T-cell (primary cell): ENCODE results near the gene LMNA. TPM values are rescaled to one million over a fixed set of nuclear protein-coding genes. Genes with fewer than 3 reads are reported as not detected.
"Not testable (repeated sequence)": the region's sequence is repeated elsewhere in the genome, so short reads cannot be mapped to it uniquely, and the experiment has no call there.

Experiments used
- ATAC-seq, 4 experiments: fragments of 200-7000 bp in 3 of 4; fragments of 150-1000 bp in 1 of 4; cut with Tn5 transposase; replicated peaks in 1 of 4; 1 replicate in 3 of 4; 2 replicates in 1 of 4; pipeline ENCODE4 v1.10.0; 2021; ENCODE audit warnings: moderate library complexity in 3 of 4, mild to moderate bottlenecking in 2 of 4, moderate number of reproducible peaks in 1 of 4
- CTCF ChIA-PET, 2 donors: fragments of 300-600 bp; sonication (Branson Sonifier 250); formaldehyde crosslinking; loops; one replicate each; lab custom pipeline; 2022; ENCODE audit warnings: antibody characterized with exemption in 2 of 2; lab: Charles Lee
- POLR2A ChIA-PET, 2 donors: fragments of 300-600 bp; sonication (Branson Sonifier 250); formaldehyde crosslinking; loops; one replicate each; lab custom pipeline; 2022; ENCODE audit warnings: antibody characterized with exemption in 2 of 2; lab: Charles Lee
- DNase-seq, 35 experiments: peaks; one replicate each; pipeline versions ENCODE4 v3.0.0 to v3.0.0-alpha.2; 2013 to 2023
- H3K27ac ChIP-seq: one replicate; pipeline ENCODE4 v1.5.1; 2013; ENCODE audit warnings: low read length
- H3K27me3 ChIP-seq, 2 experiments: replicated peaks in 1 of 2; 1 replicate in 1 of 2; 2 replicates in 1 of 2; pipeline versions ENCODE4 v1.6.1 to v1.7.0; 2013; ENCODE audit warnings: low read length in 1 of 2, mixed read lengths in 1 of 2; ENCODE audit not compliant: control insufficient read depth in 2 of 2, insufficient read depth in 2 of 2; ENCODE audit errors: extremely low read depth in 1 of 2
- H3K36me3 ChIP-seq, 2 donors: 1 replicate in 1 of 2; 2 replicates in 1 of 2; pipeline versions ENCODE4 v1.6.1 to v1.7.0; 2013; ENCODE audit warnings: low read length in 1 of 2; ENCODE audit not compliant: control insufficient read depth in 2 of 2, insufficient read depth in 1 of 2; ENCODE audit errors: extremely low read depth in 1 of 2
- H3K4me1 ChIP-seq, 2 experiments: 1 replicate in 1 of 2; 2 replicates in 1 of 2; pipeline versions ENCODE4 v1.6.1 to v1.7.0; 2013; ENCODE audit warnings: low read length in 2 of 2, mixed read lengths in 1 of 2; ENCODE audit not compliant: insufficient read depth in 2 of 2, control insufficient read depth in 1 of 2; ENCODE audit errors: extremely low read depth in 1 of 2
- H3K4me3 ChIP-seq, 2 donors: 1 replicate in 1 of 2; 2 replicates in 1 of 2; pipeline versions ENCODE4 v1.5.1 to v1.7.0; 2013; ENCODE audit warnings: mild to moderate bottlenecking in 2 of 2, low read length in 1 of 2, moderate library complexity in 1 of 2; ENCODE audit not compliant: control insufficient read depth in 1 of 2; ENCODE audit errors: extremely low read depth in 1 of 2
- H3K9me3 ChIP-seq: 2 replicates; pipeline ENCODE4 v1.7.0; 2013
- H3K27ac Mint-ChIP-seq, 2 donors: one replicate each; pipeline ENCODE4 v1.8.0; 2020 to 2021; ENCODE audit warnings: mild to moderate bottlenecking in 2 of 2, mixed read lengths in 2 of 2
- H3K27me3 Mint-ChIP-seq, 2 donors: one replicate each; pipeline ENCODE4 v1.8.0; 2021 to 2022; ENCODE audit warnings: mixed read lengths in 2 of 2
- H3K36me3 Mint-ChIP-seq: one replicate; pipeline ENCODE4 v1.8.0; 2021; ENCODE audit warnings: mixed read lengths
- H3K4me1 Mint-ChIP-seq, 3 donors: one replicate each; pipeline ENCODE4 v1.8.0; 2020 to 2022; ENCODE audit warnings: mixed read lengths in 3 of 3, mild to moderate bottlenecking in 1 of 3
- H3K4me3 Mint-ChIP-seq, 3 donors: one replicate each; pipeline ENCODE4 v1.8.0; 2020 to 2022; ENCODE audit warnings: mild to moderate bottlenecking in 3 of 3, mixed read lengths in 3 of 3, moderate library complexity in 3 of 3
- H3K9me3 Mint-ChIP-seq, 3 donors: one replicate each; pipeline ENCODE4 v1.8.0; 2020 to 2022; ENCODE audit warnings: mixed read lengths in 3 of 3
- WGBS: methylation state at CpG from one replicate; pipeline ENCODE4 v1.1.5; 2013; ENCODE audit warnings: missing lambda C conversion rate; ENCODE audit not compliant: insufficient coverage; 5-methylcytosine and 5-hydroxymethylcytosine counted together
- total RNA-seq, 35 experiments: library from RNA in 6 of 35; stranded (reverse) in 6 of 35; fragments of 120-200 nt in 1 of 35; gene quantifications; one replicate each; pipeline versions ENCODE4 v1.2.1 to v1.2.4 and lab custom pipeline; 2013 to 2026

LMNA gene
- total RNA-seq, 5 donors from 2014 or later (not counting 1 experiment from before 2014, with no cell fraction given): 40.3 to 970 (median 57.3) TPM

- no peaks in the 10 kb centered on the region for H3K36me3 Mint-ChIP-seq
- Histone ChIP-seq H3K36me3 (peaks cover 0 to 2% of the 10 kb centered on the region in 2 donors), H3K27ac (no peak overlapping the region), H3K27me3 (peaks cover 0 to 17% of the 10 kb centered on the region in 2 experiments), H3K4me1 (peaks cover 7 to 15% of the 10 kb centered on the region in 2 experiments), H3K9me3 (no peaks in the 10 kb centered on the region), H3K4me3 (no peak overlapping the region)
- DNase-seq (no peak), ATAC-seq (no peak)
- H3K4me1 Mint-ChIP-seq: peaks cover 7 to 19% (median 10%) of the 10 kb centered on the region in 3 donors
- no peak overlapping the region for H3K4me3 Mint-ChIP-seq
- H3K9me3 Mint-ChIP-seq: no peaks in the 10 kb centered on the region
- POLR2A ChIA-PET: interaction anchor here in 1 of 2 donors (0.6 kb wide), 1 partner anchor 24 kb away, joined by 11 read pairs; no protein-coding TSS in a partner anchor
- WGBS: 85% methylated on average over 6 of the region's 12 CpGs
- H3K27me3 Mint-ChIP-seq: peaks cover 0 to 3% of the 10 kb centered on the region in 2 donors
- CTCF ChIA-PET: interaction anchor here in 1 of 2 donors (0.6 kb wide), 1 partner anchor 441 kb away, joined by 5 read pairs; no protein-coding TSS in a partner anchor
- H3K27ac Mint-ChIP-seq: no peak overlapping the region
These were observed 62.2 kb downstream of the LMNA start for GRCh38 chr1:156176610-156177210.

GRCh38 chr1:156177919-156178654 is 63.6 kb downstream of the LMNA start:
- Histone ChIP-seq H3K27ac (no peak overlapping the region), H3K27me3 (peaks cover 0 to 15% of the 10 kb centered on the region in 2 experiments), H3K9me3 (no peaks in the 10 kb centered on the region), H3K36me3 (peaks cover 0 to 1% of the 10 kb centered on the region in 2 donors), H3K4me1 (peaks cover 7 to 15% of the 10 kb centered on the region in 2 experiments), H3K4me3 (no peak overlapping the region)
- Mint-ChIP-seq H3K36me3 (no peaks in the 10 kb centered on the region), H3K4me3 (peak overlapping the region in 1 of 3 donors; percentile 33), H3K27me3 (peaks cover 0 to 3% of the 10 kb centered on the region in 2 donors), H3K4me1 (peaks cover 7 to 18% (median 10%) of the 10 kb centered on the region in 3 donors), H3K9me3 (no peaks in the 10 kb centered on the region), H3K27ac (peak overlapping the region; percentile 23 to 27)
- ATAC-seq (peak; percentile 55 to 92 (median 78)), DNase-seq (peak in 19 of 35 experiments; percentile 6 to 78 (median 16))
- ChIA-PET POLR2A (no interaction called here), CTCF (interaction anchor here in 1 of 2 donors (1.0 kb wide), 1 partner anchor 16 kb away, joined by 4 read pairs; the partner anchor contains the start of gene SLC25A44)
- 25% methylated on average over 7 of the region's 7 CpGs for WGBS

- H3K27ac Mint-ChIP-seq: no peak overlapping the region
- H3K36me3 Mint-ChIP-seq: no peaks in the 10 kb centered on the region
- WGBS: no CpG with 5 or more reads among the region's 3 CpGs
- CTCF ChIA-PET: no interaction called here
- no peak for ATAC-seq
- Histone ChIP-seq H3K9me3 (no peaks in the 10 kb centered on the region), H3K27me3 (peaks cover 0 to 2% of the 10 kb centered on the region in 2 experiments), H3K27ac (no peak overlapping the region), H3K36me3 (no peaks in the 10 kb centered on the region), H3K4me3 (no peak overlapping the region), H3K4me1 (peaks cover 7 to 15% of the 10 kb centered on the region in 2 experiments)
- H3K4me1 Mint-ChIP-seq: peaks cover 7 to 14% (median 10%) of the 10 kb centered on the region in 3 donors
- peaks cover 0 to 2% of the 10 kb centered on the region in 2 donors for H3K27me3 Mint-ChIP-seq
- H3K4me3 Mint-ChIP-seq: no peak overlapping the region
- no peak for DNase-seq
- POLR2A ChIA-PET: no interaction called here
- H3K9me3 Mint-ChIP-seq: no peaks in the 10 kb centered on the region
These were observed 66.0 kb downstream of the LMNA start for GRCh38 chr1:156180471-156180870.

DNA sequence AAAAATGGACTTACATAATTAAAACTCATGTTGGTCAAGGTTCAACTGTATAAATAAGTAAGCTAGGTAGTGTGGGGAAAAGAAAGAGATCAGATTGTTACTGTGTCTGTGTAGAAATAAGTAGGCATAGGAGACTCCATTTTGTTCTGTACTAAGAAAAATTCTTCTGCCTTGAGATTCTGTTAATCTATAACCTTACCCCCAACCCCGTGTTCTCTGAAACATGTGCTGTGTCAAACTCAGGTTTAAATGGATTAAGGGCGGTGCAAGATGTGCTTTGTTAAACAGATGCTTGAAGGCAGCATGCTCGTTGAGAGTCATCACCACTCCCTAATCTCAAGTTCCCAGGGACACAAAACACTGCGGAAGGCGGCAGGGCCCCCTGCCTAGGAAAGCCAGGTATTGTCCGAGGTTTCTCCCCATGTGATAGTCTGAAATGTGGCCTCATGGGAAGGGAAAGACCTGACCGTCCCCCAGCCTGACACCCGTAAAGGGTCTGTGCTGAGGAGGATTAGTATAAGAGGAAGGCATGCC is 66.9 kb downstream of the LMNA start:
- H3K9me3 Mint-ChIP-seq, H3K27ac Mint-ChIP-seq, H3K36me3 ChIP-seq, H3K27ac ChIP-seq, H3K27me3 Mint-ChIP-seq, H3K27me3 ChIP-seq, CTCF ChIA-PET, H3K36me3 Mint-ChIP-seq, ATAC-seq, DNase-seq, POLR2A ChIA-PET, H3K4me3 ChIP-seq, H3K9me3 ChIP-seq, H3K4me3 Mint-ChIP-seq: not testable (repeated sequence)
- WGBS: no CpG with 5 or more reads among the region's 8 CpGs
- peaks cover 7 to 15% of the 10 kb centered on the region in 2 experiments for H3K4me1 ChIP-seq
- H3K4me1 Mint-ChIP-seq: peaks cover 7 to 14% (median 10%) of the 10 kb centered on the region in 3 donors

GRCh38 chr1:156182010-156182779 is 67.7 kb downstream of the LMNA start:
- DNase-seq, POLR2A ChIA-PET, H3K27me3 ChIP-seq, H3K9me3 Mint-ChIP-seq, H3K27ac ChIP-seq, H3K36me3 ChIP-seq, ATAC-seq, CTCF ChIA-PET, H3K36me3 Mint-ChIP-seq, H3K9me3 ChIP-seq, H3K4me3 ChIP-seq, H3K27me3 Mint-ChIP-seq, H3K4me3 Mint-ChIP-seq, H3K27ac Mint-ChIP-seq: not testable (repeated sequence)
- WGBS: 96% methylated on average over 2 of the region's 12 CpGs
- peaks cover 7 to 15% of the 10 kb centered on the region in 2 experiments for H3K4me1 ChIP-seq
- peaks cover 7 to 14% (median 10%) of the 10 kb centered on the region in 3 donors for H3K4me1 Mint-ChIP-seq
